Skeletal muscle tissue (tissue), 4 donors: Measurements from ENCODE around the gene C16orf54. TPM values are rescaled to one million over a fixed set of nuclear protein-coding genes. Genes with fewer than 3 reads are reported as not detected.
A peak's percentile ranks its signal among the peaks of the same experiment; 100 is the strongest.
"Not testable (repeated sequence)": the region's sequence is repeated elsewhere in the genome, so short reads cannot be mapped to it uniquely, and the experiment has no call there.

Source experiments
- H3K27ac ChIP-seq: one replicate; pipeline ENCODE4 v1.7.0; 2013; ENCODE audit warnings: mild to moderate bottlenecking, low read depth, low read length, inconsistent platforms
- H3K27me3 ChIP-seq, 3 donors: one replicate each; pipeline ENCODE4 v1.7.0; 2013; ENCODE audit warnings: low read length in 3 of 3; ENCODE audit not compliant: control insufficient read depth in 3 of 3, insufficient read depth in 3 of 3
- H3K36me3 ChIP-seq, 3 donors: one replicate each; pipeline ENCODE4 v1.7.0; 2013; ENCODE audit warnings: low read length in 3 of 3; ENCODE audit not compliant: control insufficient read depth in 3 of 3, insufficient read depth in 3 of 3
- H3K4me1 ChIP-seq, 3 donors: one replicate each; pipeline ENCODE4 v1.7.0; 2013; ENCODE audit warnings: low read length in 3 of 3, mild to moderate bottlenecking in 3 of 3; ENCODE audit not compliant: control insufficient read depth in 3 of 3, insufficient read depth in 3 of 3
- H3K4me3 ChIP-seq, 3 donors: one replicate each; pipeline ENCODE4 v1.7.0; 2013; ENCODE audit warnings: low read length in 3 of 3
- H3K9ac ChIP-seq, 3 donors: one replicate each; pipeline ENCODE4 v1.7.0; 2013; ENCODE audit warnings: low read length in 3 of 3, mild to moderate bottlenecking in 3 of 3, moderate library complexity in 2 of 3, low read depth in 1 of 3
- H3K9me3 ChIP-seq, 3 donors: one replicate each; pipeline ENCODE4 v1.7.0; 2013; ENCODE audit warnings: low read length in 3 of 3; ENCODE audit not compliant: control insufficient read depth in 3 of 3
- total RNA-seq: library from RNA; depleted of rRNA; stranded (reverse); fragments of >200 nt; gene quantifications from one replicate; pipeline ENCODE4 v1.2.3, GENCODE V29; 2014
- donor health status: Osteomylitis.

Gene C16orf54
- total RNA-seq, 1 donor from 2014 or later: 1.0 TPM

- Histone ChIP-seq H3K4me1 (peaks cover 3 to 5% (median 5%) of the 10 kb centered on the region in 3 donors), H3K4me3 (no peak overlapping the region), H3K9ac (no peak overlapping the region), H3K9me3 (no peaks in the 10 kb centered on the region), H3K36me3 (no peaks in the 10 kb centered on the region), H3K27me3 (no peaks in the 10 kb centered on the region), H3K27ac (no peak overlapping the region)
Measured at GRCh38 chr16:29698484-29699323, 47.1 kb downstream of the C16orf54 start.

GRCh38 chr16:29698042-29698441 lies 47.7 kb downstream of the C16orf54 start:
- H3K27ac ChIP-seq: no peak overlapping the region
- H3K27me3 ChIP-seq: no peaks in the 10 kb centered on the region
- H3K4me1 ChIP-seq: peaks cover 3 to 5% (median 5%) of the 10 kb centered on the region in 3 donors
- H3K4me3 ChIP-seq: no peak overlapping the region
- H3K9ac ChIP-seq: no peak overlapping the region
- no peaks in the 10 kb centered on the region for H3K9me3 ChIP-seq
- H3K36me3 ChIP-seq: no peaks in the 10 kb centered on the region

DNA sequence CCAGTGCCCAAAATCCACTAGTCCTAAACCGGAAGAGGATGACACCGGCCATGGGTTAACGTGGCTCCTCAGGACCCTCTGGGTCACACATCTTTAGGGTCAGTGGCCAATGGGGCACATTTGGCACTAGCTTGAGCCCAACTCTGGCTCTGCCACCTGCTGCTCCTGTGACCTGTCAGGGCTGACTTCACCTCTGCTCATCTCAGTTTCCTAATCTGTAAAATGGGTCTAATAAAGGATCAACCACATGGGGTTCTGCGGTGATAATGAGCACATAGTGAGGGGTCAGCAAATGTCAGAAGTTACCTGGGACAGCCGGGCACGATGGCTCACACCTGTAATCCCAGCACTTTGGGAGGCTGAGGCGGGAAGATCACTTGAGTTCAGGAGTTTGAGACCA lies 48.4 kb downstream of the C16orf54 start:
- Histone ChIP-seq H3K36me3 (no peaks in the 10 kb centered on the region), H3K4me3 (no peak overlapping the region), H3K27ac (no peak overlapping the region), H3K9ac (no peak overlapping the region), H3K9me3 (no peaks in the 10 kb centered on the region), H3K27me3 (no peaks in the 10 kb centered on the region), H3K4me1 (peaks cover 3 to 5% (median 5%) of the 10 kb centered on the region in 3 donors)

GRCh38 chr16:29696881-29697331 lies 48.9 kb downstream of the C16orf54 start:
- Histone ChIP-seq H3K27me3 (no peaks in the 10 kb centered on the region), H3K36me3 (no peaks in the 10 kb centered on the region), H3K4me1 (peaks cover 3 to 5% (median 5%) of the 10 kb centered on the region in 3 donors), H3K9me3 (no peaks in the 10 kb centered on the region), H3K27ac (no peak overlapping the region), H3K9ac (no peak overlapping the region), H3K4me3 (no peak overlapping the region)

DNA sequence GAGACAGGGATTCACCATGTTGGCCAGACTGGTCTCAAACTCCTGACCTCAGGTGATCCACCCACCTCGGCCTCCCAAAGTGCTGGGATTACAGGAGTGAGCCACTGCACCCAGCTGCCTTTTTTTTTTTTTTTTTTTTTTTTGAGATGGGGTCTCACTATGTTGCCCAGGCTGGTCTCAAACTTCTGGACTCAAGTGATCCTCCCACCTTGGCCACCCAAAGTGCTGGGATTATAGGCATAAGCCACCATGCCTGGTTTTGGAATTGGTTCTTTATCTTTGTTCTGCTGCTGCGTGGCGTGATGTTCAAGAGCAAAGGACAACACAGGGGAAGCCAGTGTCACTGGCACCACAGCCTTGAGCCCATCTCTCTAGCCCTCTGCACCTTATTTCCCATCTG lies 50.1 kb downstream of the C16orf54 start:
- not testable (repeated sequence) for H3K4me1 ChIP-seq, H3K36me3 ChIP-seq, H3K9me3 ChIP-seq, H3K27me3 ChIP-seq, H3K9ac ChIP-seq, H3K4me3 ChIP-seq, H3K27ac ChIP-seq

DNA sequence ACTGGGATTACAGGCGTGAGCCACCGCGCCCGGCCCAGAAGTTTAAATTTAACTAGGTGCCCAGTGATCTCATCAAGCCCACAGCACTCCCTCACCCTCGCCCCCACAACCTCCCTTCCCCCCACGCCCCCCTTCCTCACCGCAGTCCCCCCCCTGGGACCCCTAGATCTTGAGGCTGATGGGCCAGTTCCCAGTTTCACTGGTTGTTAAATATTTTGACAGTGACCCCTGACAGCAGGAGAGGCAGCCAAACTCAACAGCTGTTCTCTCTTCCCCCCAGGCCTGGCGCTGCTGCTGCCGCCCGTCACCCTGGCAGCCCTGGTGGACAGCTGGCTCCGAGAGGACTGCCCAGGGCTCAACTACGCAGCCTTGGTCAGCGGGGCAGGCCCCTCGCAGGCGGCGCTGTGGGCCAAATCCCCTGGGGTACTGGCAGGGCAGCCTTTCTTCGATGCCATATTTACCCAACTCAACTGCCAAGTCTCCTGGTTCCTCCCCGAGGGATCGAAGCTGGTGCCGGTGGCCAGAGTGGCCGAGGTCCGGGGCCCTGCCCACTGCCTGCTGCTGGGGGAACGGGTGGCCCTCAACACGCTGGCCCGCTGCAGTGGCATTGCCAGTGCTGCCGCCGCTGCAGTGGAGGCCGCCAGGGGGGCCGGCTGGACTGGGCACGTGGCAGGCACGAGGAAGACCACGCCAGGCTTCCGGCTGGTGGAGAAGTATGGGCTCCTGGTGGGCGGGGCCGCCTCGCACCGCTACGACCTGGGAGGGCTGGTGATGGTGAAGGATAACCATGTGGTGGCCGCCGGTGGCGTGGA lies 51.2 kb downstream of the C16orf54 start:
- Histone ChIP-seq H3K36me3 (no peaks in the 10 kb centered on the region), H3K27ac (peak overlapping the region; percentile 68), H3K27me3 (no peaks in the 10 kb centered on the region), H3K4me3 (peak overlapping the region in 2 of 3 donors; percentile 30 to 45), H3K4me1 (peaks cover 0 to 5% (median 5%) of the 10 kb centered on the region in 3 donors), H3K9ac (peak overlapping the region; percentile 38 to 69 (median 68)), H3K9me3 (no peaks in the 10 kb centered on the region)

DNA sequence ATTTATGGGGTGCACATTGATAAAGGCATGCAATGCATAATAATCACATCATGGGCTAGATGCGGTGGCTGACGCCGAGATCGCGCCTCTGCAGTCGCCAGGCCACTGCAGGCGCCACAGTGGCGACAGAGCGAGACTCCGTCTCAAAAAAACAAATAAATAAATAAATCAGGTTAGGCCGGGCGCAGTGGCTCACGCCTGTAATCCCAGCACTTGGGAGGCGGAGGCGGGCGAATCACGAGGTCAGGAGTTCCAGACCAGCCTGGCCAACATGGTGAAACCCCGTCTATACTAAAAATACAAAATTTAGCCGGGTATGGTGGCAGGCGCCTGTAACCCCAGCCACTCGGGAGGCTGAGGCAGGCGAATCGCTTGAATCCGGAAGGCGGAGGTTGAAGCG lies 53.2 kb downstream of the C16orf54 start:
- H3K27me3 ChIP-seq, H3K9me3 ChIP-seq, H3K9ac ChIP-seq, H3K4me3 ChIP-seq, H3K27ac ChIP-seq, H3K4me1 ChIP-seq, H3K36me3 ChIP-seq: not testable (repeated sequence)

Other genes with a start within 250 kb of the C16orf54 start
- gene NPIPB12, start 239.6 kb downstream of the C16orf54 start, total RNA-seq: 11.0 TPM
- 1.0 TPM for gene SPN, start 82.7 kb downstream of the C16orf54 start, total RNA-seq
- 34.4 TPM for gene QPRT, start 66.8 kb downstream of the C16orf54 start, total RNA-seq
- gene ZG16, start 32.3 kb upstream of the C16orf54 start, total RNA-seq: not detected
- gene KIF22, start 44.8 kb upstream of the C16orf54 start, total RNA-seq: 33.4 TPM
- gene MAZ, start 60.5 kb upstream of the C16orf54 start, total RNA-seq: 141 TPM
- gene PRRT2, start 66.2 kb upstream of the C16orf54 start, total RNA-seq: 0.52 TPM
- 8.9 TPM for gene PAGR1, start 70.2 kb upstream of the C16orf54 start, total RNA-seq
- gene MVP, start 74.5 kb upstream of the C16orf54 start, total RNA-seq: 28.2 TPM
- 24.5 TPM for gene CDIPT, start 117.2 kb upstream of the C16orf54 start, total RNA-seq
- gene SEZ6L2, start 153.6 kb upstream of the C16orf54 start, total RNA-seq: 2.1 TPM
- not detected for gene ASPHD1, start 154.5 kb upstream of the C16orf54 start, total RNA-seq
- gene KCTD13, start 180.2 kb upstream of the C16orf54 start, total RNA-seq: 4.2 TPM
- gene TMEM219, start 216.1 kb upstream of the C16orf54 start, total RNA-seq: 35.0 TPM
- gene TAOK2, start 227.9 kb upstream of the C16orf54 start, total RNA-seq: 35.0 TPM
- 9.4 TPM for gene HIRIP3, start 249.6 kb upstream of the C16orf54 start, total RNA-seq